Activated B cell treated with CpG ODN at 0.5 μM for 24 hours (primary cell): ENCODE results near the gene VWA8. TPM values are rescaled to one million over a fixed set of nuclear protein-coding genes. Genes with fewer than 3 reads are reported as not detected.

Source experiments
- ATAC-seq: fragments of 200-7000 bp; cut with Tn5 transposase; one replicate; pipeline ENCODE4 v1.10.0; 2021; ENCODE audit warnings: low read depth, mild to moderate bottlenecking, moderate library complexity
- CTCF ChIA-PET: fragments of 350-600 bp; sonication (Branson Sonifier 250); formaldehyde crosslinking; loops from one replicate; lab custom pipeline; 2021; ENCODE audit warnings: antibody characterized with exemption; lab: Charles Lee
- POLR2A ChIA-PET: fragments of 350-600 bp; sonication (Branson Sonifier 250); formaldehyde crosslinking; loops from one replicate; lab custom pipeline; 2021; ENCODE audit warnings: antibody characterized with exemption; lab: Charles Lee
- DNase-seq: peaks from one replicate; pipeline ENCODE4 v3.0.0; 2022
- H3K27ac Mint-ChIP-seq: one replicate; pipeline ENCODE4 v1.8.0; 2020; ENCODE audit warnings: mixed read lengths
- H3K27me3 Mint-ChIP-seq: one replicate; pipeline ENCODE4 v1.8.0; 2021; ENCODE audit warnings: mixed read lengths
- H3K36me3 Mint-ChIP-seq: one replicate; pipeline ENCODE4 v1.8.0; 2021; ENCODE audit warnings: low read depth, mixed read lengths
- H3K4me1 Mint-ChIP-seq: one replicate; pipeline ENCODE4 v1.8.0; 2021; ENCODE audit warnings: mixed read lengths
- H3K4me3 Mint-ChIP-seq: one replicate; pipeline ENCODE4 v1.8.0; 2020; ENCODE audit warnings: mild to moderate bottlenecking, mixed read lengths
- H3K9me3 Mint-ChIP-seq: one replicate; pipeline ENCODE4 v1.8.0; 2020; ENCODE audit warnings: mixed read lengths
- intact Hi-C: fragments of 100-400 bp; cut with micrococcal nuclease; formaldehyde crosslinking; loops from one replicate; pipeline ENCODE4 v1.15.1; 2024
- total RNA-seq: library from RNA; stranded (reverse); gene quantifications from 2 replicates; pipeline ENCODE4 v1.2.3, GENCODE V29; 2022
- TF ChIP-seq, protein P1 (sequence below): fragments of 200-600 bp; IDR thresholded peaks from one replicate; pipeline ENCODE4 v1.8.0; 2022; ENCODE audit warnings: antibody characterized with exemption, mild to moderate bottlenecking

VWA8 gene
- total RNA-seq, 1 donor from 2014 or later = 21.7 TPM

DNA sequence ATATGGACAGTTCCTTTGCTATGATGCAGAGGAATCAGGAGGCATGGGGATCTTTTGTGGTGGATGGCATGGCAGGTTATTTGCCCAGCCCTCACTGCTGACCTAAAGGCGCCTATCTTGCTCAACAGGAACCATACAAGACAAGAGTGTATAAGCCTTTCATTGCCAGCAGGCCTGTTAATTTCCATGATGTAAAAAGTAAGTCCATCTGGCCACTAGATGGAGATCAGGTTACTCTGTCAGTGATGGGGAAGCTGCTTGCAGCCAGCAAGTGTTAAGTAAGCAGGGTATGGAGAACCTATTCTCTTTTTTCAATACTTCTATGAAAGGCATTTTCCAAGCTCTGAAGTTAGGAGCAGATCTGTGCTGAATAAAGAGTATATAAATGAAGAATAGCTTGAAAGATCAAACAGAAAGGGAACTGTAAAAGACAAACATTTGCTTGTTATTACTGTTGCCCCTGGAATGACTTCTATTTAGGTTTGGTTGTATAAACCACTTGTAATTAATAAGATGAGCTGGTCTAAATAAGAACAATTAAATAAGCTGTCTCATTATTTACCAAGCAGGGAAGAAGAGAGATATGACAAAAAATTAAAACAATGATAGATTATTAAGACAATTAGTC is 292.7 kb downstream of the VWA8 start:
- Mint-ChIP-seq H3K27ac (no peak overlapping the region), H3K36me3 (peaks cover 14% of the 10 kb centered on the region), H3K4me1 (no peaks in the 10 kb centered on the region), H3K27me3 (peaks cover 17% of the 10 kb centered on the region), H3K4me3 (no peak overlapping the region), H3K9me3 (no peaks in the 10 kb centered on the region)
- ATAC-seq (peak; percentile 68), DNase-seq (no peak)
- intact Hi-C loops = loop anchor here (1.0 to 5.0 kb wide), 4 partner anchors 239 to 548 kb away; no protein-coding TSS in a partner anchor
- CTCF ChIA-PET = interaction anchor here (0.9 to 8.1 kb wide), 8 partner anchors 10 to 444 kb away, joined by 3 to 98 read pairs (median 4); no protein-coding TSS in a partner anchor
- POLR2A ChIA-PET = no interaction called here
- TF ChIP-seq, protein P1, sequence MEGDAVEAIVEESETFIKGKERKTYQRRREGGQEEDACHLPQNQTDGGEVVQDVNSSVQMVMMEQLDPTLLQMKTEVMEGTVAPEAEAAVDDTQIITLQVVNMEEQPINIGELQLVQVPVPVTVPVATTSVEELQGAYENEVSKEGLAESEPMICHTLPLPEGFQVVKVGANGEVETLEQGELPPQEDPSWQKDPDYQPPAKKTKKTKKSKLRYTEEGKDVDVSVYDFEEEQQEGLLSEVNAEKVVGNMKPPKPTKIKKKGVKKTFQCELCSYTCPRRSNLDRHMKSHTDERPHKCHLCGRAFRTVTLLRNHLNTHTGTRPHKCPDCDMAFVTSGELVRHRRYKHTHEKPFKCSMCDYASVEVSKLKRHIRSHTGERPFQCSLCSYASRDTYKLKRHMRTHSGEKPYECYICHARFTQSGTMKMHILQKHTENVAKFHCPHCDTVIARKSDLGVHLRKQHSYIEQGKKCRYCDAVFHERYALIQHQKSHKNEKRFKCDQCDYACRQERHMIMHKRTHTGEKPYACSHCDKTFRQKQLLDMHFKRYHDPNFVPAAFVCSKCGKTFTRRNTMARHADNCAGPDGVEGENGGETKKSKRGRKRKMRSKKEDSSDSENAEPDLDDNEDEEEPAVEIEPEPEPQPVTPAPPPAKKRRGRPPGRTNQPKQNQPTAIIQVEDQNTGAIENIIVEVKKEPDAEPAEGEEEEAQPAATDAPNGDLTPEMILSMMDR = no peak

GRCh38 chr13:41666644-41667043 is 294.3 kb downstream of the VWA8 start:
- intact Hi-C loops = loop anchor here (5.0 kb wide), 2 partner anchors 241 to 314 kb away; no protein-coding TSS in a partner anchor
- H3K27me3 Mint-ChIP-seq = peaks cover 21% of the 10 kb centered on the region
- CTCF ChIA-PET = interaction anchor here (8.1 kb wide), 1 partner anchor 445 kb away, joined by 98 read pairs; no protein-coding TSS in a partner anchor
- H3K36me3 Mint-ChIP-seq = peaks cover 18% of the 10 kb centered on the region
- no peak overlapping the region for H3K4me3 Mint-ChIP-seq
- H3K4me1 Mint-ChIP-seq = no peaks in the 10 kb centered on the region
- H3K27ac Mint-ChIP-seq = no peak overlapping the region
- DNase-seq = no peak
- POLR2A ChIA-PET = no interaction called here
- TF ChIP-seq, protein P1 = no peak
- no peak for ATAC-seq
- H3K9me3 Mint-ChIP-seq = no peaks in the 10 kb centered on the region

DNA sequence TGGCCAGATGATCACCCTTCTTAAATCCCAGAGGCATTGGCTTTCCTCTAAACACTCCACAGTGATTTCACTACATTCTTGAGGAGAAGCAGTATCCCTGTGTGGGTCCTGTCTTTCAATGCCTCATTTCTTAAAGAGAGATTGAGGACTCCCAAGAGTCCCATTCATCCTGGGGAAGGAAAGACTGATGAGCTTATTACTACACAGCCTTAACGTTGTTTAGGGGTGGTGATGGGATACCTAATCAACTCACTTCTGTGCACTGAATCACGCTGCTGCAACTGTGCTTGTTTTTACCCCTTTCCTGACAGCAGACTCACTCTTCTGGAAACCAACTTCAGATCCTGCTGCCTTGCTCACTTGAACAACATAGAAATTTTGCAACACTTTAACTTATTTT is 300.5 kb downstream of the VWA8 start:
- ATAC-seq = no peak
- Mint-ChIP-seq H3K9me3 (no peaks in the 10 kb centered on the region), H3K4me1 (no peaks in the 10 kb centered on the region), H3K4me3 (no peak overlapping the region), H3K27ac (no peak overlapping the region), H3K36me3 (peaks cover 10% of the 10 kb centered on the region), H3K27me3 (peaks cover 26% of the 10 kb centered on the region)
- CTCF ChIA-PET = no interaction called here
- POLR2A ChIA-PET = no interaction called here
- intact Hi-C loops = no loop called here
- TF ChIP-seq, protein P1 = no peak
- no peak for DNase-seq

- DNase-seq (no peak), ATAC-seq (no peak)
- intact Hi-C loops = no loop called here
- ChIA-PET CTCF (interaction anchor here (1.9 kb wide), 1 partner anchor 10 kb away, joined by 8 read pairs; no protein-coding TSS in a partner anchor), POLR2A (interaction anchor here (0.6 kb wide), 1 partner anchor 197 kb away, joined by 3 read pairs; no protein-coding TSS in a partner anchor)
- H3K36me3 Mint-ChIP-seq = peaks cover 7% of the 10 kb centered on the region
- no peaks in the 10 kb centered on the region for H3K9me3 Mint-ChIP-seq
- H3K27me3 Mint-ChIP-seq = peaks cover 25% of the 10 kb centered on the region
- TF ChIP-seq, protein P1 = no peak
- H3K27ac Mint-ChIP-seq = no peak overlapping the region
- peaks cover 9% of the 10 kb centered on the region for H3K4me1 Mint-ChIP-seq
- H3K4me3 Mint-ChIP-seq = no peak overlapping the region
These were observed 302.8 kb downstream of the VWA8 start for GRCh38 chr13:41658057-41658661.

- Mint-ChIP-seq H3K36me3 (no peaks in the 10 kb centered on the region), H3K4me1 (peaks cover 9% of the 10 kb centered on the region), H3K27ac (no peak overlapping the region), H3K9me3 (no peaks in the 10 kb centered on the region), H3K4me3 (no peak overlapping the region), H3K27me3 (peaks cover 29% of the 10 kb centered on the region)
- TF ChIP-seq, protein P1 = no peak
- CTCF ChIA-PET = no interaction called here
- DNase-seq = no peak
- no peak for ATAC-seq
- POLR2A ChIA-PET = no interaction called here
- intact Hi-C loops = no loop called here
These were observed 304.9 kb downstream of the VWA8 start for GRCh38 chr13:41655997-41656396.
